K562 treated with DMSO at 1 percent for 12 hours (cell line): Measurements from ENCODE around the gene TMEM174. TPM values are rescaled to one million over a fixed set of nuclear protein-coding genes. Genes with fewer than 3 reads are reported as not detected.

Experiments
- total RNA-seq: library from RNA; unstranded; fragments of 300-600 nt; gene quantifications from 2 replicates; pipeline ENCODE4 v1.2.3, GENCODE V29; 2022; ENCODE audit not compliant: insufficient read depth

Gene TMEM174, protein sequence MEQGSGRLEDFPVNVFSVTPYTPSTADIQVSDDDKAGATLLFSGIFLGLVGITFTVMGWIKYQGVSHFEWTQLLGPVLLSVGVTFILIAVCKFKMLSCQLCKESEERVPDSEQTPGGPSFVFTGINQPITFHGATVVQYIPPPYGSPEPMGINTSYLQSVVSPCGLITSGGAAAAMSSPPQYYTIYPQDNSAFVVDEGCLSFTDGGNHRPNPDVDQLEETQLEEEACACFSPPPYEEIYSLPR
- total RNA-seq: not detected in 2 replicates

DNA sequence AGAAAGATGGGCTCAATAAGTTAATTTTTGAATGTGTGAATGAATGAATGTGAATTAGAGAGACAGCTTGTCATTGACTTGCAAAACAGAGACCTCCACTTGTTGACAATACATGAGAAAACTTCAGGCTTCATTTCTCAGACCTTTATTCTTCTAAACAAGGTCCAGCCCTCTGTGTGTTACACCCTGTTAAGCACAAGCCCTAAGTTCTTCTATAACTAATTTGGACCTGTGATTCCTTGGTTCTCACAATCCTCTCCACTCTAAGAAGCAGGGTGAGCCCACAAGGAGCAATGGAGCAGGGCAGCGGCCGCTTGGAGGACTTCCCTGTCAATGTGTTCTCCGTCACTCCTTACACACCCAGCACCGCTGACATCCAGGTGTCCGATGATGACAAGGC lies at the start of gene TMEM174:
TSS of gene TMEM174 (plus strand) at position 243 of the 400 bp plus-strand sequence. CDS start at position 294, 51 bp downstream.

Other genes starting within 250 kb of the TMEM174 start
- gene FCHO2, start 217.2 kb upstream of the TMEM174 start, total RNA-seq: 1.3 and 12.5 TPM in 2 replicates
- gene TMEM171, start 52.6 kb upstream of the TMEM174 start, total RNA-seq: not detected in 2 replicates